Measurements from ENCODE around the gene P2RX4. TPM values are rescaled to one million over a fixed set of nuclear protein-coding genes. Genes with fewer than 3 reads are reported as not detected.

Gene P2RX4
- total RNA-seq, 1 experiment from 2014 or later, result 8.1 TPM

DNA sequence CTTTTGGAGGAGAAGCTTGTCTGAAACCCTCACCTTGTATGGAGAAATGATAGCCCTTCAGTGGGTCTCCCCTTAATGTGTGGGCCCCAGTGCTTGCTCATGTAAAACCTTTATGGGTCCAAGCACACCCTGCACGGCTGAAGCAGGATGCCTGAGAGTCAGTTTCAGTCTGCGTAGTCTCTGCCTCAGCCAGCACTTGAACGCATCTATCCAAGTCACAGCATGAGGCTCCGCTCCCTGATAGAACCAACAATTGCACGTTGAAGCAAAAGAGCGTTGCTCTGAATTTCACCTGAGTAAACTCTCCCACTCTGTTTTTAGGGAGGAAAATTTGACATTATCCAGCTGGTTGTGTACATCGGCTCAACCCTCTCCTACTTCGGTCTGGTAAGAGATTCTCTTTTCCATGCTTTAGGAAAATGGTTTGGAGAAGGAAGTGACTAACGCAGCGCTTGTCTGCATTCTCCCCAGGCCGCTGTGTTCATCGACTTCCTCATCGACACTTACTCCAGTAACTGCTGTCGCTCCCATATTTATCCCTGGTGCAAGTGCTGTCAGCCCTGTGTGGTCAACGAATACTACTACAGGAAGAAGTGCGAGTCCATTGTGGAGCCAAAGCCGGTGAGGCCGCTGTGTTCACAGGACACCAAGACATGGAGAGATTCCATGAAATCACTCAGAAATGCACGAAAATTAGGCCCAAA lies 33.0 kb upstream of the P2RX4 start:
- H3K14ac ChIP-seq (ENCODE audit: insufficient read depth, low read length), result no peak overlapping the region; the same call in 1 of the 2 replicates
- no peaks in the 10 kb centered on the region for H3K23me2 ChIP-seq (ENCODE audit: insufficient read length, low read depth, low read length, poor library complexity, severe bottlenecking)
- no CpG with 5 or more reads among the region's 19 CpGs for WGBS (ENCODE audit: extremely low coverage, insufficient read length, low lambda C conversion rate)
- Mint-ChIP-seq H3K9me3 (no peaks in the 10 kb centered on the region), H3K27ac (no peak overlapping the region), H3K4me3 (no peak overlapping the region), H3K36me3 (ENCODE audit: insufficient read depth in 1 of 3, low read depth in 3 of 3) (no peaks in the 10 kb centered on the region), H3K4me1 (no peaks in the 10 kb centered on the region), H3K27me3 (ENCODE audit: low read depth) (no peaks in the 10 kb centered on the region)
- no peak overlapping the region for H2BK5ac ChIP-seq (ENCODE audit: insufficient read length, low read length)
- no peaks in the 10 kb centered on the region for H3K79me1 ChIP-seq (ENCODE audit: insufficient read depth, low read depth, low read length, poor library complexity, severe bottlenecking)
- H3K27me3 ChIP-seq (ENCODE audit: insufficient read depth, low read length), result no peaks in the 10 kb centered on the region
- no peak overlapping the region for H4K91ac ChIP-seq (ENCODE audit: insufficient read length, low read depth, low read length)
- no peak overlapping the region for H3K23ac ChIP-seq (ENCODE audit: insufficient read length, low read depth, low read length)
- no peaks in the 10 kb centered on the region for H3K79me2 ChIP-seq (ENCODE audit: insufficient read depth, low read length)
- TF ChIP-seq, protein P1, sequence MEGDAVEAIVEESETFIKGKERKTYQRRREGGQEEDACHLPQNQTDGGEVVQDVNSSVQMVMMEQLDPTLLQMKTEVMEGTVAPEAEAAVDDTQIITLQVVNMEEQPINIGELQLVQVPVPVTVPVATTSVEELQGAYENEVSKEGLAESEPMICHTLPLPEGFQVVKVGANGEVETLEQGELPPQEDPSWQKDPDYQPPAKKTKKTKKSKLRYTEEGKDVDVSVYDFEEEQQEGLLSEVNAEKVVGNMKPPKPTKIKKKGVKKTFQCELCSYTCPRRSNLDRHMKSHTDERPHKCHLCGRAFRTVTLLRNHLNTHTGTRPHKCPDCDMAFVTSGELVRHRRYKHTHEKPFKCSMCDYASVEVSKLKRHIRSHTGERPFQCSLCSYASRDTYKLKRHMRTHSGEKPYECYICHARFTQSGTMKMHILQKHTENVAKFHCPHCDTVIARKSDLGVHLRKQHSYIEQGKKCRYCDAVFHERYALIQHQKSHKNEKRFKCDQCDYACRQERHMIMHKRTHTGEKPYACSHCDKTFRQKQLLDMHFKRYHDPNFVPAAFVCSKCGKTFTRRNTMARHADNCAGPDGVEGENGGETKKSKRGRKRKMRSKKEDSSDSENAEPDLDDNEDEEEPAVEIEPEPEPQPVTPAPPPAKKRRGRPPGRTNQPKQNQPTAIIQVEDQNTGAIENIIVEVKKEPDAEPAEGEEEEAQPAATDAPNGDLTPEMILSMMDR (conservative IDR thresholded peaks at IDR 0.05), result no peak
- no peak overlapping the region for H4K5ac ChIP-seq (ENCODE audit: insufficient read length, low read depth, low read length)
- H3K56ac ChIP-seq (ENCODE audit: insufficient read length, low read depth, low read length), result no peak overlapping the region
- no peak overlapping the region for H3K4me2 ChIP-seq (ENCODE audit: insufficient read depth, insufficient read length, low read length)
- no peak overlapping the region for H3K4ac ChIP-seq (ENCODE audit: low read depth, low read length)
- H2AK5ac ChIP-seq (ENCODE audit: insufficient read length, low read length), result no peak overlapping the region
- no peak overlapping the region for H3T11ph ChIP-seq (ENCODE audit: low read length)
- no peaks in the 10 kb centered on the region for H3K4me1 ChIP-seq (ENCODE audit: insufficient read depth, low read length)
- H2AFZ ChIP-seq (ENCODE audit: low read length), result no peak overlapping the region
- H2BK15ac ChIP-seq (ENCODE audit: low read depth, low read length), result no peak overlapping the region
- H4K8ac ChIP-seq (replicated peaks; ENCODE audit: insufficient read length, low read depth, low read length), result no peak overlapping the region
- no peak overlapping the region for H2BK20ac ChIP-seq (ENCODE audit: low read depth, low read length, poor library complexity, severe bottlenecking)
- H2BK120ac ChIP-seq (ENCODE audit: low read depth, low read length, poor library complexity, severe bottlenecking), result no peak overlapping the region
- DNase-seq, result no peak
- H3K27ac ChIP-seq (ENCODE audit: insufficient read length, low read depth, low read length), result no peak overlapping the region
- no peaks in the 10 kb centered on the region for H4K20me1 ChIP-seq (ENCODE audit: control insufficient read depth, insufficient read depth, insufficient read length)
- no peaks in the 10 kb centered on the region for H3K9me3 ChIP-seq (ENCODE audit: control insufficient read depth, low read depth, low read length)
- H3K18ac ChIP-seq (ENCODE audit: insufficient read length, low read depth, low read length), result no peak overlapping the region
- no peak overlapping the region for H3K9ac ChIP-seq (ENCODE audit: extremely low read depth, insufficient read length, low read length)
- no peak overlapping the region for H2BK12ac ChIP-seq (ENCODE audit: insufficient read length, low read depth, low read length)

Measured in H9 (cell line).